ENCODE results near the gene EID2.

EID2 gene

DNA sequence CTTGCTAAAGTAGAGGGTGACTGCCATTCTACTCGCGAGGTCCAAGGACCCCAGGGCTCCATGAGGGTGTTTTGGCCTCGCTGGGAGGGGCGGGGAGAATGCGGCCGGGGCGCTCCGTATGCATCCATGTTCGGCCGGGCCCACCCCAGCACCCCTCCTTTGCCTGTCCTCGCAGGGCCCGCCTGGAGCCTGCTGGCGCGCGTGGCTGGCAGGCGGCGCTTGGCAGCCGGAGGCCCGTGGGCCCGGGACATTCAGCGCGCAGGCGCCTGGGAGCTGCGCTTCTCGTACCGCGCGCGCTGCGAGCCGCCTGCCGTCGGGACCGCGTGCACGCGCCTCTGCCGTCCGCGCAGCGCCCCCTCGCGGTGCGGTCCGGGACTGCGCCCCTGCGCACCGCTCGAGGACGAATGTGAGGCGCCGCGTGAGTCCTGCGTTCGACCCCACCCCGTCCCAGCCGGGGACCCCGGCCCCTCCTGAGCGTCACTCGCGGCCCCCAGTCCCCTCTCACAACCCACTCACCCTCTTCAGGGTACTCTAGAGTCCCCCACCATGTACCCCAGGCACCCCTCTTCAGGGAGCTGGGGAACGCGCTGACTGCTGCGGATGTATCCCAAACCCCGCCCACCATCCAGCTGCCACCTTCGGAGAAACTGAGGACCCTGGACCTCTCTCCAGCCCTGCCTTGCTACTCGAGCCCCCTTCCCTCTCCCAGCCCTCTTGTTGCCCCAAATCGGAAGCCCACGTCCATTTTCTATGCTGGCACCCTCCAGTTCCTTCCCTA is 37.1 kb downstream of the EID2 start:
- DNase-seq (ENCODE audit: low read depth in 2 of 3, low spot score in 1 of 3) = peak; percentile 58 to 72 (median 64)

DNA sequence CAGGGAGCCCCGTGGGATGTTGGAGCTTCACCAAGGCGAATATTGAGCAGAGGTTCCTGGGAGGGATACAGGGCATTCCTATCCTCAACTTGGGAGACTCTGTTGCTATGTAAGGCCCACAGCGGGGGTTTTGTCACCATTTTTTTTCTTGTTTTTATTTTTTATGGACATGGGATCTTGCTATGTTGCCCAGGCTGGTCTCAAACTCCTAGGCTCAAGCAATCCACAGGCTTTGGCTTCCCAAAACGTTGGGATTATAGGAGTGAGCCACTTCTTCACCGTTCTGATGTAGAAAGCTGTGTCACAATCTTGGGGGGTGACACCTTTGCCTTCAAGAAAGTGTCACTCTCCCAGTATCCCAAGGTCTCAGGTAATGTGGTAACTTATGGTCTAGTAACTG is 38.6 kb downstream of the EID2 start:
- DNase-seq (ENCODE audit: low read depth in 2 of 3, low spot score in 1 of 3) = no peak

GRCh38 chr19:39500543-39500942 is 39.4 kb downstream of the EID2 start:
- no peak for DNase-seq (ENCODE audit: low read depth in 2 of 3, low spot score in 1 of 3)

DNA sequence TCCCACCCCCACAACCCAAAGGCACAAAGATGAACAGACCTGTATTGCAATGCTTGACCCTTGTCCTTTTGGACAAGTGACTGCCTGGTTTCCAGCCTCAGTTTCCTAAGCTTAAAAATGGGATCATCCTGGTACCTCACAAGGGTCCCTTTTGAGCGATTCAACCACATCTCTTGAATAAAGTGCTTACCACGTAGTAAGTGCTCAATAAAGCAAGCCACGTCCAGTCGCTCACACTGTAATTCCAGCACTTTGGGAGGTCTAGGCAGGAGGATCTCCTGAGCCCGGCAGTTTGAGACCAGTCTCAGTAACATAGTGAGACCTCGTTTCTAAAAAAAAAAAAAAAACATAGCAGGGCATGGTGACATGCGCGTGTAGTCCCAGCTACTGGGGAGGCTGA is 40.0 kb downstream of the EID2 start:
- DNase-seq (ENCODE audit: low read depth in 2 of 3, low spot score in 1 of 3) = no peak

GRCh38 chr19:39498798-39499642 is 40.9 kb downstream of the EID2 start, which contains the start of gene DLL3:
DLL3 (plus strand) TSS chr19:39498947; CDS start chr19:39498975, 28 bp downstream.
- DNase-seq (ENCODE audit: low read depth in 2 of 3, low spot score in 1 of 3) = no peak

DNA sequence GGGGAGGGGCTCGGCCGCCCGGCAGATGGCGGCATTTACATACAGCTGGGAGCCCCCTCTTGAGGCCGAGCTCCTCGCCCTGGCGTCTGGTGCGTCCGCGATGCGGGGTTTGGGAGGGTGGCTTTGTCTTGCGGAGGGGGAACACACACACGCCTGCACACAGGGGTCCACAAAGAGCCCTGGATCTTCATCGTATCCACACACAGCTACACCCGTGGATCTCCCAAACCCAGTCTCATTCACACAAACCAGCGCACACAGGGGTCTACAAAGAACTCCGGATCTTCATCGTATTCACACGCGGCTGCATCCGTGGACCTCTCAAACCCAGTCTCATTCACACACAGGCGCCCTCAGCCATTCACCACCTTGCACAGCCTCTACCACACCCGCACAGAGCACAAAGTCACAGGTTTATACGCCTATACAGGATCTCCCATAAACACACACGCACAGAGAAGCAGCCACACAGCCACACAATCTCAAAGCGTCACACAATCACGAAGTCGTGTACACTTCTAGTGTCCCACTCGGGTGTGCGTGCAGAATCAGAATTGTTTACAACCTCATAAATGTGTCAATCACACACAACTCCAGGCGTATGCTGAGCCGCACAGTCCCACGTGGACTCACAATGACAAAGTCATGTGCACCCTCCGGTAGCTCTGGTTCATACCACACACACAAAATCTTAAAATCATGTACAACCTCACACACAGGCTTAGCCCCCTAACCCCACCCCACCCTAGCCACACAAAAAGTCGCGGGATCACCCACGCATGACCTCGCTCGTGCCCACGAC is 41.8 kb downstream of the EID2 start:
- no peak for DNase-seq (ENCODE audit: low read depth in 2 of 3, low spot score in 1 of 3)

DNA sequence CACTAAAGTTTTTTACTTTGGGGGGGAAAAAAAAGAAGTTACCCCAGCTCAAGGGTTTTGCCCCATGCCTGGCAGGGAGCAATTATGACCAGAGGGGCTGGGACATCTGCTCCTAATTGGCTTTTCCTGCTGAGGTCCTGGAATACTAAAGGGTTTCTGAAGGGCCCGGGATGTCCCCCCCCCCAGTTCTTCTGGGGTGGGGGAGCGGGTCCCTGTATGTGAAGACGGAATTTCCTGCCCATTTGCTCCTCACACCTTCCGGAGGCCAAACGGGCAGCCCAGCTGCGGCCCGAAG is 42.3 kb downstream of the EID2 start:
- no peak for DNase-seq (ENCODE audit: low read depth in 2 of 3, low spot score in 1 of 3)

- DNase-seq (ENCODE audit: low read depth in 2 of 3, low spot score in 1 of 3) = no peak
These were observed 43.9 kb downstream of the EID2 start for GRCh38 chr19:39496063-39496462.

DNA sequence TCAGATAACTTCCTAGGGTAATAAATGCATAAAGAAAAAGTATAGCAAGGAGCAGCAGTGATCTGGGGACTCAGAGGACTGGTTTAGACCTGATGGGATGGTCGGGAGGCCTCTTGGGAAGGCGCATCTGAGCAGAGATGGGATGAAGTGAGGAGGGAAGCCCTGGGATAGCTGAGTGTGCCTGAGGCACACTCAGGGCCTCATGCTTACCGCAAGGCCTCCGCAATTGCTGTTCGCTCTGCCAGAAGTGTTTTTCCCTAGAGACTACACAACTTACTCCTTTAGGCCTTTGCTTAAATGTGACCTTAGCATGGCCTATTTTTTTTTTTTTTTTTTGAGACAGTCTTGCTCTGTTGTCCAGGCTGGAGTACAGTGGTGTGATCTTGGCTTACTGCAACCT is 45.3 kb downstream of the EID2 start:
- no peak for DNase-seq (ENCODE audit: low read depth in 2 of 3, low spot score in 1 of 3)

DNA sequence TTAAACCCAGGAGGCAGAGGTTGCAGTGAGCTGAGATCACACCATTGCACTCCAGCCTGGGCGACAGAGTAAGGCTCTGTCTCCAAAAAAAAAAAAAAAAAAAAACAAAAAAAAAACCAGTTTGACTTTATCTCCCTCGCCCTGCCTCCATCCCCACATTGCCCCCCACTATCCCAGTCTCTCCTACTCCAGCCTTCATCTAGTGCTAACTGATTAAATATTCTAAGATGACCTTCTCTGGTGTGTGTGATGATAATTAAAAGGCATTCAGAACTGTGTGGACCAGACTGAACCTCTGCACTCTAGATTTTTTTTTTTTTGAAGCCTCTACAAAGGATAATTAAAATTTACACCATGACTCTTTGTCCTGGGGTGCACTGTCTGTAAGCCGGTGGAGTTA is 47.2 kb downstream of the EID2 start:
- no peak for DNase-seq (ENCODE audit: low read depth in 2 of 3, low spot score in 1 of 3)

- DNase-seq (ENCODE audit: low read depth in 2 of 3, low spot score in 1 of 3) = no peak
These were observed 47.7 kb downstream of the EID2 start for GRCh38 chr19:39492225-39492624.

GRCh38 chr19:39489756-39490155 is 50.2 kb downstream of the EID2 start:
- DNase-seq (ENCODE audit: low read depth in 2 of 3, low spot score in 1 of 3) = no peak
